Psoas muscle (tissue), 8 donors: Measurements from ENCODE around the gene MTMR12. TPM values are rescaled to one million over a fixed set of nuclear protein-coding genes. Genes with fewer than 3 reads are reported as not detected.

Experiments used
- ATAC-seq, 4 donors: fragments of 200-7000 bp; cut with Tn5 transposase; one replicate each; pipeline ENCODE4 v1.9.1; 2020; ENCODE audit warnings: moderate library complexity in 3 of 4, mild to moderate bottlenecking in 2 of 4
- DNase-seq, 2 donors: peaks; one replicate each; pipeline ENCODE4 v3.0.0-alpha.2; 2020
- H3K27ac ChIP-seq: fragments of 200-600 bp; one replicate; pipeline ENCODE4 v1.8.0; 2022
- H3K27me3 ChIP-seq, 3 donors: fragments of 200-600 bp in 1 of 3; one replicate each; pipeline versions ENCODE4 v1.6.1 to v1.8.0; 2013 to 2022; ENCODE audit warnings: low read length in 2 of 3, mild to moderate bottlenecking in 2 of 3, moderate library complexity in 1 of 3; ENCODE audit not compliant: insufficient read depth in 3 of 3
- H3K36me3 ChIP-seq, 2 donors: fragments of 200-600 bp in 1 of 2; one replicate each; pipeline versions ENCODE4 v1.6.1 to v1.8.0; 2013 to 2022; ENCODE audit warnings: low read depth in 1 of 2, mild to moderate bottlenecking in 1 of 2, moderate library complexity in 1 of 2; ENCODE audit not compliant: insufficient read depth in 1 of 2
- H3K4me1 ChIP-seq: fragments of 200-600 bp; one replicate; pipeline ENCODE4 v1.8.0; 2022
- H3K4me3 ChIP-seq: fragments of 200-600 bp; one replicate; pipeline ENCODE4 v1.8.0; 2022; ENCODE audit warnings: mild to moderate bottlenecking
- H3K9me3 ChIP-seq: fragments of 200-600 bp; one replicate; pipeline ENCODE4 v1.8.0; 2022
- WGBS, 3 donors: extraction: QIAGEN DNeasy Blood & Tissue Kit; methylation state at CpG; one replicate each; pipeline versions ENCODE4 v1.1.6 to v1.1.7; 2013; 5-methylcytosine and 5-hydroxymethylcytosine counted together
- intact Hi-C, 2 donors: fragments of 100-400 bp; cut with DNase I; formaldehyde crosslinking; loops; one replicate each; pipeline versions ENCODE4 v1.11.0 to v1.14.2; 2022
- polyA plus RNA-seq, 3 donors: library from polyadenylated mRNA; stranded (reverse); fragments of 200-250 nt; gene quantifications; one replicate each; pipeline ENCODE4 v1.2.3, GENCODE V29; 2013
- total RNA-seq, 4 donors: library from RNA; stranded (reverse); fragmentation: NEBNext Ultra II Directional in 2 of 4; extraction: Animal tissue kit (Norgen Biotek cat#: 25700) in 2 of 4; gene quantifications; one replicate each; pipeline versions ENCODE4 v1.2.1 to v1.2.4, GENCODE V29; 2021 to 2023
- TF ChIP-seq, protein P1 (sequence below): fragments of 200-600 bp; IDR thresholded peaks from one replicate; pipeline ENCODE4 v1.8.0; 2022; ENCODE audit warnings: antibody characterized with exemption
- donor health status: healthy with polysubstance abuse.
- donor health status: DM: no; HTN: no; CAD: no; lungs with moderate emphysema.
- donor health status: Bipolar disorder and iron deficiency.
- donor health status: healthy.
- donor health status: DM: yes; HTN: yes; CAD: no.
- donor health status: DM: no; HTN: no; CAD: no.
- donor health status: DM: no; HTN: no; CAD: no.
- donor health status: DM: yes; HTN: yes; CAD: no.

Gene MTMR12
- total and polyA plus RNA-seq, 7 donors = 2.4 to 8.9 (median 8.2) TPM

- Histone ChIP-seq H3K4me1 (peaks cover 6% of the 10 kb centered on the region), H3K27me3 (no peaks in the 10 kb centered on the region), H3K9me3 (no peaks in the 10 kb centered on the region), H3K36me3 (peaks cover 7 to 78% of the 10 kb centered on the region in 2 donors), H3K27ac (no peak overlapping the region), H3K4me3 (no peak overlapping the region)
- TF ChIP-seq, protein P1, sequence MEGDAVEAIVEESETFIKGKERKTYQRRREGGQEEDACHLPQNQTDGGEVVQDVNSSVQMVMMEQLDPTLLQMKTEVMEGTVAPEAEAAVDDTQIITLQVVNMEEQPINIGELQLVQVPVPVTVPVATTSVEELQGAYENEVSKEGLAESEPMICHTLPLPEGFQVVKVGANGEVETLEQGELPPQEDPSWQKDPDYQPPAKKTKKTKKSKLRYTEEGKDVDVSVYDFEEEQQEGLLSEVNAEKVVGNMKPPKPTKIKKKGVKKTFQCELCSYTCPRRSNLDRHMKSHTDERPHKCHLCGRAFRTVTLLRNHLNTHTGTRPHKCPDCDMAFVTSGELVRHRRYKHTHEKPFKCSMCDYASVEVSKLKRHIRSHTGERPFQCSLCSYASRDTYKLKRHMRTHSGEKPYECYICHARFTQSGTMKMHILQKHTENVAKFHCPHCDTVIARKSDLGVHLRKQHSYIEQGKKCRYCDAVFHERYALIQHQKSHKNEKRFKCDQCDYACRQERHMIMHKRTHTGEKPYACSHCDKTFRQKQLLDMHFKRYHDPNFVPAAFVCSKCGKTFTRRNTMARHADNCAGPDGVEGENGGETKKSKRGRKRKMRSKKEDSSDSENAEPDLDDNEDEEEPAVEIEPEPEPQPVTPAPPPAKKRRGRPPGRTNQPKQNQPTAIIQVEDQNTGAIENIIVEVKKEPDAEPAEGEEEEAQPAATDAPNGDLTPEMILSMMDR = no peak
- DNase-seq (no peak), ATAC-seq (no peak)
- WGBS, 3 donors = 95 to 97% (median 96%) methylated on average over 2 of the region's 2 CpGs
- intact Hi-C loops = loop anchor here in 1 of 2 donors (5.0 kb wide), 1 partner anchor 35 kb away; no protein-coding TSS in a partner anchor
These were observed 40.0 kb downstream of the MTMR12 start for GRCh38 chr5:32272746-32273145.

DNA sequence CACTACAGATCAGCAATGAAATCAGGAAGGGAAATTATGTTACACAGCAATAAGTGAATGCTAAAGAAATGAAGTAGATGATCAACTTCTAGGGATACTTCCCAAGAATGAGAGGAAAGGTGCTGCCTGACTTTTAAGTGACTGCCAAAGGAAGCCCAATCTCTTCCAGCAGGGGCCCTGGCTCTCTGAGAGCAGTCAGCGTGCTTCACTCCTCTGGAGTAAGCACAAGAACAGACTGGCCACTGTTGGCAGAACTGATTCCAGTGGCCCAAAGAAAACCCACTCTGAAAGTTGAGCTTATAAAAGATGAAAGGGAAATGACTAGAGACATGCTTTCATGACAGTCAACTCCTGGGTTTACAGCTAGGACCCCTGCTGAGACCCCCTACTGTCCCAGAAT is 41.8 kb downstream of the MTMR12 start:
- intact Hi-C loops = loop anchor here in 1 of 2 donors (5.0 kb wide), 1 partner anchor 36 kb away; no protein-coding TSS in a partner anchor
- 80 to 93% (median 85%) methylated on average over 1 of the region's 1 CpG for WGBS, 3 donors
- no peak overlapping the region for H3K4me3 ChIP-seq
- no peaks in the 10 kb centered on the region for H3K27me3 ChIP-seq
- no peaks in the 10 kb centered on the region for H3K9me3 ChIP-seq
- H3K27ac ChIP-seq = no peak overlapping the region
- H3K4me1 ChIP-seq = peaks cover 4% of the 10 kb centered on the region
- TF ChIP-seq, protein P1 = no peak
- no peak for DNase-seq
- peaks cover 7 to 96% of the 10 kb centered on the region in 2 donors for H3K36me3 ChIP-seq
- no peak for ATAC-seq

GRCh38 chr5:32270178-32270577 is 42.6 kb downstream of the MTMR12 start:
- 91 to 94% (median 92%) methylated on average over 4 of the region's 4 CpGs for WGBS, 3 donors

GRCh38 chr5:32265902-32266301 is 46.8 kb downstream of the MTMR12 start:
- no peak for ATAC-seq
- H3K9me3 ChIP-seq = no peaks in the 10 kb centered on the region
- WGBS, 3 donors = 87 to 95% (median 91%) methylated on average over 6 of the region's 6 CpGs
- no peak for DNase-seq
- intact Hi-C loops = no loop called here
- no peak overlapping the region for H3K27ac ChIP-seq
- no peaks in the 10 kb centered on the region for H3K27me3 ChIP-seq
- TF ChIP-seq, protein P1 = no peak
- peaks cover 9 to 91% of the 10 kb centered on the region in 2 donors for H3K36me3 ChIP-seq
- H3K4me3 ChIP-seq = no peak overlapping the region
- H3K4me1 ChIP-seq = peaks cover 6% of the 10 kb centered on the region

More at GRCh38 chr5:32270178-32270577, 42.6 kb downstream of the MTMR12 start:
- Histone ChIP-seq H3K27me3 (no peaks in the 10 kb centered on the region), H3K4me1 (peaks cover 4% of the 10 kb centered on the region), H3K36me3 (peaks cover 7 to 97% of the 10 kb centered on the region in 2 donors), H3K4me3 (no peak overlapping the region), H3K9me3 (no peaks in the 10 kb centered on the region), H3K27ac (no peak overlapping the region)
- DNase-seq (no peak), ATAC-seq (no peak)
- TF ChIP-seq, protein P1 = no peak
- intact Hi-C loops = loop anchor here in 1 of 2 donors (5.0 kb wide), 1 partner anchor 37 kb away; no protein-coding TSS in a partner anchor
